ENCODE measurements around the gene CD163L1. TPM values are rescaled to one million over a fixed set of nuclear protein-coding genes. Genes with fewer than 3 reads are reported as not detected.
A peak's percentile ranks its signal among the peaks of the same experiment; 100 is the strongest.

CD163L1 gene
- total and polyA plus RNA-seq, 9 of the 15 experiments (the other 6 are each of a cell fraction or from before 2014, with no cell fraction given), result 0.54 to 9.2 (median 2.0) TPM

GRCh38 chr12:7373226-7373625, 70.7 kb downstream of the CD163L1 start (continued):
- TF ChIP-seq ARID4B (CRISPR knock-in tag; IDR thresholded peaks at IDR 0.05), result no peak
- TF ChIP-seq FOXJ2 (tag; IDR thresholded peaks at IDR 0.05), result no peak
- no peak for TF ChIP-seq NFXL1 (CRISPR knock-in tag; IDR thresholded peaks at IDR 0.05)
- peak; percentile 10; the same call in 1 of the 2 replicates for TF ChIP-seq BHLHE40 (IDR thresholded peaks at IDR 0.05; ENCODE audit: low read length)
- no peak for TF ChIP-seq TAF7 (tag; IDR thresholded peaks at IDR 0.05)
- TF ChIP-seq, protein P1, sequence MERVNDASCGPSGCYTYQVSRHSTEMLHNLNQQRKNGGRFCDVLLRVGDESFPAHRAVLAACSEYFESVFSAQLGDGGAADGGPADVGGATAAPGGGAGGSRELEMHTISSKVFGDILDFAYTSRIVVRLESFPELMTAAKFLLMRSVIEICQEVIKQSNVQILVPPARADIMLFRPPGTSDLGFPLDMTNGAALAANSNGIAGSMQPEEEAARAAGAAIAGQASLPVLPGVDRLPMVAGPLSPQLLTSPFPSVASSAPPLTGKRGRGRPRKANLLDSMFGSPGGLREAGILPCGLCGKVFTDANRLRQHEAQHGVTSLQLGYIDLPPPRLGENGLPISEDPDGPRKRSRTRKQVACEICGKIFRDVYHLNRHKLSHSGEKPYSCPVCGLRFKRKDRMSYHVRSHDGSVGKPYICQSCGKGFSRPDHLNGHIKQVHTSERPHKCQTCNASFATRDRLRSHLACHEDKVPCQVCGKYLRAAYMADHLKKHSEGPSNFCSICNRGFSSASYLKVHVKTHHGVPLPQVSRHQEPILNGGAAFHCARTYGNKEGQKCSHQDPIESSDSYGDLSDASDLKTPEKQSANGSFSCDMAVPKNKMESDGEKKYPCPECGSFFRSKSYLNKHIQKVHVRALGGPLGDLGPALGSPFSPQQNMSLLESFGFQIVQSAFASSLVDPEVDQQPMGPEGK (CRISPR knock-in tag; IDR thresholded peaks at IDR 0.05; ENCODE audit: borderline replicate concordance), result no peak
- no peak for TF ChIP-seq CHCHD3 (CRISPR knock-in tag; IDR thresholded peaks at IDR 0.05)
- TF ChIP-seq ZFP30 (CRISPR knock-in tag; IDR thresholded peaks at IDR 0.05; ENCODE audit: borderline replicate concordance), result no peak
- TF ChIP-seq PHB2 (IDR thresholded peaks at IDR 0.05; ENCODE audit: low read depth), result no peak
- peak; percentile 54 for TF ChIP-seq ARID1B (IDR thresholded peaks at IDR 0.05)
- TF ChIP-seq RB1 (IDR thresholded peaks at IDR 0.05; ENCODE audit: low read depth), result no peak
- TF ChIP-seq, protein P2, sequence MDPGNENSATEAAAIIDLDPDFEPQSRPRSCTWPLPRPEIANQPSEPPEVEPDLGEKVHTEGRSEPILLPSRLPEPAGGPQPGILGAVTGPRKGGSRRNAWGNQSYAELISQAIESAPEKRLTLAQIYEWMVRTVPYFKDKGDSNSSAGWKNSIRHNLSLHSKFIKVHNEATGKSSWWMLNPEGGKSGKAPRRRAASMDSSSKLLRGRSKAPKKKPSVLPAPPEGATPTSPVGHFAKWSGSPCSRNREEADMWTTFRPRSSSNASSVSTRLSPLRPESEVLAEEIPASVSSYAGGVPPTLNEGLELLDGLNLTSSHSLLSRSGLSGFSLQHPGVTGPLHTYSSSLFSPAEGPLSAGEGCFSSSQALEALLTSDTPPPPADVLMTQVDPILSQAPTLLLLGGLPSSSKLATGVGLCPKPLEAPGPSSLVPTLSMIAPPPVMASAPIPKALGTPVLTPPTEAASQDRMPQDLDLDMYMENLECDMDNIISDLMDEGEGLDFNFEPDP (CRISPR knock-in tag; IDR thresholded peaks at IDR 0.05), result no peak
- no peak for TF ChIP-seq SMARCA5 (IDR thresholded peaks at IDR 0.05)
- TF ChIP-seq KLF10 (CRISPR knock-in tag; IDR thresholded peaks at IDR 0.05), result no peak
- no peak for TF ChIP-seq SUPT5H (IDR thresholded peaks at IDR 0.05)
- no peak for TF ChIP-seq ZNF589 (CRISPR knock-in tag; IDR thresholded peaks at IDR 0.05; ENCODE audit: low read depth)
- TF ChIP-seq ZNF165 (CRISPR knock-in tag; IDR thresholded peaks at IDR 0.05; ENCODE audit: borderline replicate concordance), result no peak
- no peak for TF ChIP-seq C11orf30 (IDR thresholded peaks at IDR 0.05; ENCODE audit: low read depth)
- no peak for TF ChIP-seq ZNF592 (IDR thresholded peaks at IDR 0.05)

Measured in K562 (cell line).